K562 (cell line): ENCODE results near the gene LUM. TPM values are rescaled to one million over a fixed set of nuclear protein-coding genes. Genes with fewer than 3 reads are reported as not detected.

Source experiments
- ATAC-seq: fragments of 200-7000 bp; cut with Tn5 transposase; 3 replicates; pipeline ENCODE4 v1.9.1; 2020; ENCODE audit warnings: moderate library complexity
- BruUV-seq: library from RNA; stranded (reverse); fragments of 400-500 nt; replicated peaks from 2 replicates; lab custom pipeline; 2021; lab: Mats Ljungman, UMichigan
- CTCF ChIA-PET: fragments of 300-600 bp; formaldehyde crosslinking; extraction: SDS; loops from one replicate; lab custom pipeline; 2021; ENCODE audit warnings: low intra/inter-chr PET ratio; lab: Yijun Ruan, JAX
- POLR2A ChIA-PET: fragments of 300-600, 350-650 bp; sonication (Branson Sonifier 250); formaldehyde crosslinking; extraction: SDS; loops from one replicate; lab custom pipeline; 2021; ENCODE audit warnings: antibody characterized with exemption, inconsistent platforms; lab: Yijun Ruan, JAX
- DNase-seq, 4 experiments: peaks; one replicate each; pipeline versions ENCODE4 v3.0.0 to v3.0.0-alpha.2; 2011 to 2018; ENCODE audit warnings: low spot score in 3 of 4, mixed read lengths in 3 of 4; ENCODE audit errors: extremely low read depth in 1 of 4
- FAIRE-seq: peaks from 2 replicates; lab custom pipeline; 2011; peaks lifted over from hg19 to GRCh38; lab: Jason Lieb, UNC
- H2AFZ ChIP-seq: 2 replicates; pipeline ENCODE4 v1.6.0; 2011; ENCODE audit warnings: low read depth, low read length, control low read depth, inconsistent platforms
- H3K27ac ChIP-seq: fragments of 200-600 bp; 3 replicates; pipeline ENCODE4 v1.8.0; 2011; ENCODE audit warnings: low read depth, mild to moderate bottlenecking, control low read depth, inconsistent platforms, low read length, moderate library complexity, mixed read lengths; ENCODE audit errors: extremely low read depth
- H3K27me3 ChIP-seq, 2 experiments: fragments of 300-600 bp in 1 of 2; 2 replicates in 1 of 2; 3 replicates in 1 of 2; pipeline versions ENCODE4 v1.6.0 to v1.8.0; 2011; ENCODE audit warnings: inconsistent platforms in 2 of 2, low read length in 2 of 2, mild to moderate bottlenecking in 1 of 2, mixed read lengths in 1 of 2, moderate library complexity in 1 of 2; ENCODE audit not compliant: control insufficient read depth in 2 of 2, insufficient read depth in 2 of 2
- H3K36me3 ChIP-seq: fragments of 300-600 bp; 3 replicates; pipeline ENCODE4 v1.8.0; 2011; ENCODE audit warnings: mild to moderate bottlenecking, low read length, inconsistent platforms; ENCODE audit not compliant: control insufficient read depth, insufficient read depth
- H3K4me1 ChIP-seq, 2 experiments: fragments of 200-600 bp in 1 of 2; replicated peaks in 1 of 2; 2 replicates in 1 of 2; 3 replicates in 1 of 2; pipeline versions ENCODE4 v1.5.1 to v1.8.0; 2011; ENCODE audit warnings: inconsistent platforms in 2 of 2, low read length in 2 of 2, mild to moderate bottlenecking in 1 of 2, mixed read lengths in 1 of 2, moderate library complexity in 1 of 2; ENCODE audit not compliant: control insufficient read depth in 2 of 2, insufficient read depth in 2 of 2
- H3K4me2 ChIP-seq: 2 replicates; pipeline ENCODE4 v1.6.1; 2011; ENCODE audit warnings: low read length, control low read depth, inconsistent platforms, mixed read lengths; ENCODE audit not compliant: insufficient read depth
- H3K4me3 ChIP-seq: fragments of 200-600 bp; sonication (generic), shearing (Covaris generic); 2 replicates; pipeline ENCODE4 v1.5.1; 2016; ENCODE audit warnings: control low read depth, inconsistent platforms
- H3K79me2 ChIP-seq: fragments of 200-600 bp; 3 replicates; pipeline ENCODE4 v1.8.0; 2011; ENCODE audit warnings: low read length, inconsistent platforms; ENCODE audit not compliant: control insufficient read depth, insufficient read depth
- H3K9ac ChIP-seq, 2 experiments: 2 replicates each; pipeline versions ENCODE4 v1.6.0 to v1.6.1; 2011; ENCODE audit warnings: low read depth in 2 of 2, low read length in 2 of 2, control low read depth in 1 of 2, inconsistent platforms in 1 of 2, mild to moderate bottlenecking in 1 of 2, mixed read lengths in 1 of 2; ENCODE audit not compliant: insufficient read depth in 1 of 2
- H3K9me1 ChIP-seq: one replicate; pipeline ENCODE4 v1.6.0; 2011; ENCODE audit warnings: inconsistent platforms, mild to moderate bottlenecking, low read length, moderate library complexity; ENCODE audit not compliant: control insufficient read depth, insufficient read depth
- H3K9me3 ChIP-seq: replicated peaks from 2 replicates; pipeline ENCODE4 v1.5.1; 2011; ENCODE audit warnings: low read depth, low read length, inconsistent platforms; ENCODE audit not compliant: control insufficient read depth, insufficient read depth
- H4K20me1 ChIP-seq: replicated peaks from 2 replicates; pipeline ENCODE4 v1.6.1; 2011; ENCODE audit warnings: low read length, inconsistent platforms, mixed read lengths; ENCODE audit not compliant: control insufficient read depth, insufficient read depth
- BCOR ChIP-seq: fragments of 450-650 bp; IDR thresholded peaks from 2 replicates; pipeline ENCODE4 v1.6.1; 2016
- ILF3 ChIP-seq: fragments of 450-650 bp; IDR thresholded peaks from 2 replicates; pipeline ENCODE4 v1.6.1; 2018; ENCODE audit warnings: antibody characterized with exemption, mild to moderate bottlenecking, moderate library complexity, borderline replicate concordance
- SAP30 ChIP-seq: fragments of 200-600 bp; sonication (generic); IDR thresholded peaks from 2 replicates; pipeline ENCODE4 v1.6.1; 2012; ENCODE audit warnings: borderline replicate concordance, low read depth, mild to moderate bottlenecking, moderate library complexity, low read length, control low read depth, inconsistent platforms; ENCODE audit not compliant: insufficient read depth, poor library complexity, severe bottlenecking
- SMARCC2 ChIP-seq: fragments of 450-650 bp; IDR thresholded peaks from 2 replicates; pipeline ENCODE4 v1.6.1; 2017; ENCODE audit warnings: antibody characterized with exemption, moderate library complexity, mild to moderate bottlenecking, low read depth
- TAF15 ChIP-seq: fragments of 200-400 bp; formaldehyde crosslinking; IDR thresholded peaks from 2 replicates; pipeline ENCODE4 v1.6.1; 2017; ENCODE audit warnings: mild to moderate bottlenecking, low read depth, low read length, moderate library complexity
- THAP12 ChIP-seq: fragments of 250-450 bp; sonication (Bioruptor Pico); IDR thresholded peaks from 2 replicates; pipeline ENCODE4 v1.9.0; 2021; ENCODE audit warnings: mild to moderate bottlenecking, inconsistent platforms
- U2AF2 ChIP-seq: fragments of 200-400 bp; formaldehyde crosslinking; optimal IDR thresholded peaks from 2 replicates; pipeline ENCODE3; 2017; ENCODE audit warnings: low read depth, mild to moderate bottlenecking, low read length
- ZNF445 ChIP-seq: fragments of 250-450 bp; sonication (Bioruptor Pico); IDR thresholded peaks from 2 replicates; pipeline ENCODE4 v1.4.0; 2020; ENCODE audit warnings: low read depth, mild to moderate bottlenecking, moderate library complexity
- ZZZ3 ChIP-seq: fragments of 450-650 bp; IDR thresholded peaks from 2 replicates; pipeline ENCODE4 v1.6.1; 2016; ENCODE audit warnings: antibody characterized with exemption, mild to moderate bottlenecking, moderate library complexity
- in situ Hi-C: fragments of 300-500 bp; cut with MboI; formaldehyde crosslinking; loops from 4 replicates; pipeline ENCODE4 v1.15.0; 2018; ENCODE audit warnings: inconsistent platforms, mixed read lengths
- intact Hi-C: fragments of 100-400 bp; cut with micrococcal nuclease; formaldehyde crosslinking; loops from 2 replicates; pipeline ENCODE4 v1.14.2; 2022
- polyA plus RNA-seq, 8 experiments: library from polyadenylated mRNA; depleted of rRNA in 4 of 8; stranded (reverse) in 5 of 8; unstranded in 3 of 8; fragments of >200 nt; fragmentation: Nextera tagmentation in 2 of 8; fragmentation: Illumina TruSeq in 1 of 8; extraction: Ambion mirVana in 2 of 8; extraction: Trizol in 1 of 8; gene quantifications; 2 replicates each; pipeline versions ENCODE4 v1.2.1 to v1.2.3, GENCODE V29; 2011 to 2014; ENCODE audit warnings: inconsistent platforms in 1 of 8, missing spikeins in 1 of 8
- total RNA-seq, 7 experiments: library from RNA; depleted of rRNA in 6 of 7; stranded (reverse); fragments of >200 nt in 6 of 7; fragmentation: Illumina TruSeq in 2 of 7; extraction: Trizol in 2 of 7; gene quantifications; 2 replicates each; pipeline versions ENCODE4 v1.2.1 to v1.2.3, GENCODE V29; 2011 to 2021; ENCODE audit warnings: low replicate concordance in 1 of 7
- TF ChIP-seq, protein P1 (sequence below): sonication (generic); formaldehyde crosslinking; IDR thresholded peaks from 2 replicates; pipeline ENCODE4 v1.8.1; 2022; ENCODE audit warnings: missing genetic modification reagents
- TF ChIP-seq, protein P2 (sequence below): fragments of 250-450 bp; sonication (Bioruptor Pico); IDR thresholded peaks from 2 replicates; pipeline ENCODE4 v1.5.0; 2021
- TF ChIP-seq, protein P3 (sequence below): sonication (generic); formaldehyde crosslinking; IDR thresholded peaks from 2 replicates; pipeline ENCODE4 v1.8.0; 2023; ENCODE audit warnings: mild to moderate bottlenecking, missing genetic modification reagents

The LUM gene
- total and polyA plus RNA-seq, 9 of the 15 experiments (the other 6 are each of a cell fraction or from before 2014, with no cell fraction given), result 0.40 TPM; not detected in 8

- no peak for TF ChIP-seq U2AF2
- TF ChIP-seq, protein P1, sequence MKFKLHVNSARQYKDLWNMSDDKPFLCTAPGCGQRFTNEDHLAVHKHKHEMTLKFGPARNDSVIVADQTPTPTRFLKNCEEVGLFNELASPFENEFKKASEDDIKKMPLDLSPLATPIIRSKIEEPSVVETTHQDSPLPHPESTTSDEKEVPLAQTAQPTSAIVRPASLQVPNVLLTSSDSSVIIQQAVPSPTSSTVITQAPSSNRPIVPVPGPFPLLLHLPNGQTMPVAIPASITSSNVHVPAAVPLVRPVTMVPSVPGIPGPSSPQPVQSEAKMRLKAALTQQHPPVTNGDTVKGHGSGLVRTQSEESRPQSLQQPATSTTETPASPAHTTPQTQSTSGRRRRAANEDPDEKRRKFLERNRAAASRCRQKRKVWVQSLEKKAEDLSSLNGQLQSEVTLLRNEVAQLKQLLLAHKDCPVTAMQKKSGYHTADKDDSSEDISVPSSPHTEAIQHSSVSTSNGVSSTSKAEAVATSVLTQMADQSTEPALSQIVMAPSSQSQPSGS (CRISPR knock-in tag), result no peak
- TF ChIP-seq ZZZ3, result no peak
- TF ChIP-seq SAP30, result no peak
- TF ChIP-seq, protein P2, sequence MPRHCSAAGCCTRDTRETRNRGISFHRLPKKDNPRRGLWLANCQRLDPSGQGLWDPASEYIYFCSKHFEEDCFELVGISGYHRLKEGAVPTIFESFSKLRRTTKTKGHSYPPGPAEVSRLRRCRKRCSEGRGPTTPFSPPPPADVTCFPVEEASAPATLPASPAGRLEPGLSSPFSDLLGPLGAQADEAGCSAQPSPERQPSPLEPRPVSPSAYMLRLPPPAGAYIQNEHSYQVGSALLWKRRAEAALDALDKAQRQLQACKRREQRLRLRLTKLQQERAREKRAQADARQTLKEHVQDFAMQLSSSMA, result no peak
These were observed at the start of gene LUM (continued) for GRCh38 chr12:91111366-91112325.

DNA sequence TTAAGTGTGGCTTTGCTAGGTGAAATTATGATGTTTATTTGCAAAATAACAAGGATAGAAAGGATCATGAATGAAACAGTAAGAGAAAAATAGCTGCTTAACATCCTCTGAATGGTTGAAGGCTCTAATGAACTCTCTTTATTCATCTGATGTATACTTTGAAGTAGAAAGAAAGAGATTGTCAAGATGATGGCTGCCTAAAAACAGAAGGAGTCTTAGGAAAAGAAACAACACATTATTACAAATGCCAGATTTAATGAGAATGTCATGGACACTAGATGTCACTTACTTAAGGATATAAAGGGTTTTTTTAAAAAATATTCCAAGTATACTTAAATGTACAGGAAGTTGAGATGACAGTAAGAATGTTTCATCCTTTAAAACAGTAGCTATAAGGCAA, 49.7 kb upstream of the LUM start:
- FAIRE-seq, result no peak
- no peak for ATAC-seq
- Histone ChIP-seq H3K36me3 (no peaks in the 10 kb centered on the region), H4K20me1 (no peaks in the 10 kb centered on the region), H3K79me2 (no peaks in the 10 kb centered on the region), H3K27ac (no peak overlapping the region), H3K4me1 (no peaks in the 10 kb centered on the region), H3K9ac (no peak overlapping the region), H2AFZ (no peak overlapping the region), H3K9me1 (no peaks in the 10 kb centered on the region), H3K9me3 (no peaks in the 10 kb centered on the region), H3K27me3 (no peaks in the 10 kb centered on the region), H3K4me2 (no peak overlapping the region), H3K4me3 (no peak overlapping the region)
- CTCF ChIA-PET, result no interaction called here
- no peak for DNase-seq
- no TSS peak for BruUV-seq
- POLR2A ChIA-PET, result no interaction called here
- intact Hi-C loops (no loop called here), in situ Hi-C loops (no loop called here)
- TF ChIP-seq ILF3, result no peak
- TF ChIP-seq ZNF445, result no peak
- TF ChIP-seq TAF15, result no peak
- TF ChIP-seq THAP12 (CRISPR knock-in tag), result no peak
- no peak for TF ChIP-seq BCOR
- TF ChIP-seq, protein P3, sequence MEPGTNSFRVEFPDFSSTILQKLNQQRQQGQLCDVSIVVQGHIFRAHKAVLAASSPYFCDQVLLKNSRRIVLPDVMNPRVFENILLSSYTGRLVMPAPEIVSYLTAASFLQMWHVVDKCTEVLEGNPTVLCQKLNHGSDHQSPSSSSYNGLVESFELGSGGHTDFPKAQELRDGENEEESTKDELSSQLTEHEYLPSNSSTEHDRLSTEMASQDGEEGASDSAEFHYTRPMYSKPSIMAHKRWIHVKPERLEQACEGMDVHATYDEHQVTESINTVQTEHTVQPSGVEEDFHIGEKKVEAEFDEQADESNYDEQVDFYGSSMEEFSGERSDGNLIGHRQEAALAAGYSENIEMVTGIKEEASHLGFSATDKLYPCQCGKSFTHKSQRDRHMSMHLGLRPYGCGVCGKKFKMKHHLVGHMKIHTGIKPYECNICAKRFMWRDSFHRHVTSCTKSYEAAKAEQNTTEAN (CRISPR knock-in tag), result no peak
- TF ChIP-seq SMARCC2, result no peak
